ENCODE measurements around the gene PACSIN3.

The PACSIN3 gene

GRCh38 chr11:47152126-47152952 is 33.9 kb downstream of the PACSIN3 start:
- DNase-seq, result no peak

GRCh38 chr11:47149782-47150181 is 36.5 kb downstream of the PACSIN3 start:
- DNase-seq, result no peak

DNA sequence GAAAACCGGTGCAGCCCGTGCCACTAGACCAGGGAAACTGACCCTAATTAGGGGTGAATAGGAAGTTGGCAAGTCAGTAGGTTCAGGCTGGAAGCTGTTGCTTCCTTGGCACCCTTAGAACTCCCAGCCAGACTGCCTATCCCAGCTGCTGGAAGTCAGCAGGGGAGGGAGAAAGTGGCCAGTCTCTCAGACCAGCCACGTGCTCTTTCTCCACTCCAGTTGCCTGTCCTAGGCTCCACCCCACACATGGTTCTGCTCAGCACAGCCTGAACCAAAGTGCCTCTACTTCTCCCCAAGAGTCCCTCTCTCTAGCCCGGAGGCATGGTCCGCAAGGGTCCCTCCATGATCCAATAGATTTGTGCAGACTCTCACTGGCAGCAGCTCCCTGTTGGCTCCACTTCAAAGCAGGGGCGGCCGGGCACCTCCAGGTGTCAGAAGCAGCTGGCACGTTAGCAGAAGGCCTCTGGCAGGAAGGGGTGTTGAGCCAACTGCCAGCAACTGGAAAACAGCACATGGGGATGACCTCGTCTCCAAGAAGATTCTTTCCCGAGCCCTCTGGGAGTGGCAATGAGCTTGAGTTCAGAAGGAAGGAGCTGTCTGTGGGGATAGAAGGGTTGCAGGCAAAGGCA is 37.2 kb downstream of the PACSIN3 start:
- DNase-seq, result no peak

DNA sequence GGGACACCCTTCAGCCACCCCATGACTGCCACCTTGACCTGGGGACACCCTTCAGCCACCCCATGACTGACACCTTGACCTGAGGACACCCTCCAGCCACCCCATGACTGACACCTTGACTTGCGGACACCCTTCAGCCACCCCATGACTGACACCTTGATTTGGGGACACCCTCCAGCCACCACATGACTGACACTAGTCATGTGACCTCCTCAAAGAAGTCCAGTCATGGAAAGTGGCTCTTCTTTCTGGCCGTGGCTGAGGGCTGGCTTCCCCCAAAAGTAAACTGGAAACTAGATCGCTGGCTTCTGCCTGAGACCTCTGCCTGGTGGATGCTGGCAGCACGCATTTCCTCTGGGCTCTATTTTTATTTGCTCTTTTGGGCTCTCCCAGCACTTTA is 38.0 kb downstream of the PACSIN3 start:
- no peak for DNase-seq

GRCh38 chr11:47147681-47148080 is 38.6 kb downstream of the PACSIN3 start:
- no peak for DNase-seq

DNA sequence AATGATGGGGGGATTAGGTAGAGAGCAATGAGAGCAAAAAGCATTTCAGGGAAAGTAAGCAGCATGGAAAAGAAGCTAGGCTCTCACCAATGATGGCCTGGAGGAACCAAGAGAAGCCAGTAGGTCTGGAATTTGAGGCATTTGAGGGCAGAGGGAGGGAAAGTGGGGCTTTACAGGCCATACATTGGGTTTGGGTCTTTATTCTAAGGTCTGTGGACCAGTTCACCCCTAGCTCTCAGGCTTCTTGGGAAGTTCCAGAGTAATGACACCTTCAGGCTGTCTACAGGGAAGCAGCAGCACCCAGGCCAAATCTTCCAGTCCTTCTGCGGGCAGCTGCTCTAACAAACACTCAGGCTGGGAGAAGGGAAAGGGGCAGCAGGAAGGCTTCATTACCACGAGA is 39.0 kb downstream of the PACSIN3 start:
- DNase-seq, result no peak

DNA sequence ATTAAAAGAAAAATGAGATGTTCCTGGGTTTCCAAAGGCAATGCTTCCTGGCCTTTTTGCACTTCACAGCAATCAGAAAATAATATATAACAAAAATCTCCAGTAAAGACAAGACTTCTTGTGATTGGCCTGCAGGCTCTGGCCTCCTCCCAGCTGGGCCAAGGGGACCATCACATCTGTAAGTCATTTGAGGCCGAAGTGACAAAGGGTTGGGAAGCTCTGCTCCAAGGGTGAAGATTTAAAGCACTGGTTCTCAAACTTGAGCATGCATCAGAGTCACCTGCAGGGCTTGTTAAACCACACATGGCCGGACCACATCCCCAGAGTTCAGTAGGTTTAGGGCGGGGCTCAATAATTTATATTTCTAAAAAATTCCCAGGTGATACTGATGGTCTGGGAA is 41.7 kb downstream of the PACSIN3 start:
- no peak for DNase-seq

DNA sequence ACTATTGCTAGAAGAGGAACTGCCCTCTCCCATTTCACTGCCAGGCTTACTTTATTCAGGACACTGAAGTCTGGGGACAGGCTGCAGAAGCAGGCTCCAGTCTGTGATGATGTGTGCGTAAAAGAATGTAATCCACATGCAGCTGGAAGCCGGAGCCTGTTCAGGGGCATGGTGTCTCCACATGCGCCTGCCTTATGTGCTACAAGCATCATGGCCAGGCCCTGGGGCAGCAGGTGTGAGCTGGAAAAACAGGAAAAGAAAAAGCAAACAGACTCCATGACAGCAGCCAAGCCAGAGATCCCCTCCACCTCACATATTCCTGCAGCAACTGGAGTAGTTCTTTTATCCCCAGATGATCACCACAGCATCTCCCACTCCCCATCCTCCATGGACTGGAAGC is 42.9 kb downstream of the PACSIN3 start:
- no peak for DNase-seq

DNA sequence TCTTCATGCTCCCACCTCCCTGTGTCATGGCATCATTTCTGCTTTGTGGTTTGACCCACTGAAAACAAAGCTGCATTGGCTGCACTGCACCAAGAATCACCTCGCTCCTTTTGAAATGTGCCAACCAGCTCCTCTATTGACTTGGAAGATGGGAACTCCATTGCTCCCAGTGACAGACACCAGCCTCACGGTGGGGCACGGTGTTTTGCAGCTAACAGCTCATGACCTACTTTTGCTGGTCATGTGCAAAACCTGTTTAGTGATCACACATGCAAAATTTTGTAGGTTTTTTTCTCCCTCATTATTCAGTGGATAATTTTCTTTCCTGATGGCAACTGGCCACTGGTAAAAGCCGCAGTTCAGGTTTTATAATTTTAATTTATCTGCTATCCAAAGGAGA is 46.4 kb downstream of the PACSIN3 start:
- DNase-seq, result no peak

GRCh38 chr11:47137476-47137875 is 48.8 kb downstream of the PACSIN3 start:
- DNase-seq, result peak; percentile 58 to 59

GRCh38 chr11:47136921-47137320 is 49.3 kb downstream of the PACSIN3 start:
- DNase-seq, result peak in 1 of 2 experiments; percentile 44

DNA sequence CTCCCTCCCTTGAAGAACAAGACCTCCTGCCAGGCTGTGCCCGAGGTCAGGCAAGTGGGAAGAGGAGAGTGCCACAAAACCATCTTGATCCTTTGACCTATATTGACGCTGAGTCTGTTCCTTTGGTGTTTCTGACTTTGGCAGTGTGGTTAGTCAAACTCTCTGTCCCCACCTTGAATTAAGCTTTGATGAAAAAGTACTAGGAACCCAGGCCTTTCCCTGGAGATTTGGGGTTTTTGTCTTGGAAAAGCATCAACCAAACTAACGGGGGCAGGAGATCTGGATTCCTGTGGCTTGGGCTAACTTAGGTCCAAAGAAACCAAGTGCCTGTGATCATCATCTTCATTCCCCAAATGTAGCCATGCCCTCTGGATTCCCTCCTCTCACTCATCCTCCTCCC is 49.9 kb downstream of the PACSIN3 start:
- DNase-seq, result no peak

DNA sequence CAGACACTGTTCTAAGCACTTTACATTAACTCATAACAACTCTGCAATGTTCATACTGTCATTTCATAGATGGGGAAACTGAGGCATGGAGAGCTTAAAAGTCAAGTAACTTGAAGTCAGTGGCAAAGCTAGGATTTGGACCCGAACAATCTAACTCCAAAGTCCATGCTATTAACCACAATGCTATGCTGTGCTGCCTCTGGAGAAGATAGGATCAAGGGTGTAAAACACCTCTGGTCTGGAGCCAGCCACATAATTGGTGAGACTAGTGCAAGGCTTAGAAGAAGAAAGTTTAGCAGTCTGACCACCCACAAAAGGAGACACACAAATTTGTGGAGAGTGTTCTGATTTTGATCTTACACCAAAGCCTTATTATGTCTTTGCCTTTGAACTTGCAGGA is 53.3 kb downstream of the PACSIN3 start:
- no peak for DNase-seq

- DNase-seq, result no peak
Observed at GRCh38 chr11:47132490-47132889, 53.7 kb downstream of the PACSIN3 start.

DNA sequence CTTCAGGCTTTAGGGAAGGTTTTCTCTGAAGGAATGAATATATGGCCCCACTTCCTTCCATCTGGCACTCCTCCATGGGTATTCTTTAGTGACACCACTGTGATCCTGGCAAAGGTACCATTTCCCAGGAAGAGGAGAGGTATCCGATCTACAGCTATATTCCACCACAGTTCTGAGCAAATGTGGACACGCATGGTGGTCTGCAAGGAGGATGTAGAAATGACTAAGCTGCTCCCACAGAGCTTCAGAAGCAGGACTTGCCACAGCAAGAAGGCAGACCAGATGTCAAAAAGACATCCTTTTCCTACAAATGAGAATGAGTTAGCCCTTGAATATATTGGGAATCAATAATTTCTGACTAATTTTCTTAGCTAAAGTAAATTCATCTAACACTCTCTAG is 55.1 kb downstream of the PACSIN3 start:
- DNase-seq, result no peak

GRCh38 chr11:47130543-47130942 is 55.7 kb downstream of the PACSIN3 start:
- peak; percentile 82 to 84 for DNase-seq

Measured in NCI-H187 (cell line).